NCI-H1105 (cell line): ENCODE measurements around the gene CALY.
"Not testable (repeated sequence)": the region's sequence is repeated elsewhere in the genome, so short reads cannot be mapped to it uniquely, and the experiment has no call there.

ENCODE experiments used
- DNase-seq: peaks from one replicate; lab custom pipeline; 2025; lab: John Stamatoyannopoulos, UW

The CALY gene

DNA sequence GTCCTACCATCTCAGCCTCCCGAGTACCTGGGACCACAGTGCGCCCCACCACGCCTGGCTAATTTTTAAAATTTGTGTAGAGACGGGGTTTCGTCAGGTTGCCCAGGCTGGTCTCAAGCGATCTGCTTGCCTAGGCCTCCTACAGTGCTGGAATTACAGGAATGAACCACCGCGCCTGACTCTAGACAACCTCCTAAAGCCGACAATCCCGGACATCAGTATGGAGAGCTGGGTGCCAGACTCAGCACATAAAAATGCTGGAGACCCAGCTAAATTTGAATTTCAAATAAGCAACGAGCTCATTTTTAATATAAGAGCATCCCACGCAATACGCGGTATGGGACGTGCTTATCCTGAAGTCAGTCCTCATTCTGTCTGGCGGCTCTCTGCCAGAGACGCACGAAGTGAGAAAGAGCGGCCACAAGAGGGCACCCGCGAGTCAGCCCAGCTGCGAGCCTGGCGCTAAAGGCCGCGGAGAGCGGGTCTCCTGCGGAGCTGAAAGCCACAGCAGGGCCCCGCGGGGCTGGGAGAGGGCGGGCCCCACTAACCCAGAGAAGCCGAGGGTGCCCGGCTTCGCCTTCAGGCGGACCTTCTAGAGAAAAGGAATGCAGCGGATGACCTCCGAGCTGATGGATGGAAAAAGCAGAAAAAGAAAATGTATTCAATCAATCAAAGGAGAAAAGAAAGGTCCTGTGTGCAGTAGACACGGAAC, 7.0 kb downstream of the CALY start:
- peak; percentile 39 for DNase-seq

GRCh38 chr10:133328358-133329343, 8.0 kb downstream of the CALY start:
- no peak for DNase-seq

- DNase-seq = no peak
Observed at GRCh38 chr10:133327651-133328357, 8.9 kb downstream of the CALY start.

GRCh38 chr10:133326745-133327650, 9.7 kb downstream of the CALY start:
- no peak for DNase-seq

- no peak for DNase-seq
Observed at GRCh38 chr10:133326223-133326551, 10.5 kb downstream of the CALY start.

GRCh38 chr10:133325440-133326222, 11.1 kb downstream of the CALY start:
- no peak for DNase-seq

DNA sequence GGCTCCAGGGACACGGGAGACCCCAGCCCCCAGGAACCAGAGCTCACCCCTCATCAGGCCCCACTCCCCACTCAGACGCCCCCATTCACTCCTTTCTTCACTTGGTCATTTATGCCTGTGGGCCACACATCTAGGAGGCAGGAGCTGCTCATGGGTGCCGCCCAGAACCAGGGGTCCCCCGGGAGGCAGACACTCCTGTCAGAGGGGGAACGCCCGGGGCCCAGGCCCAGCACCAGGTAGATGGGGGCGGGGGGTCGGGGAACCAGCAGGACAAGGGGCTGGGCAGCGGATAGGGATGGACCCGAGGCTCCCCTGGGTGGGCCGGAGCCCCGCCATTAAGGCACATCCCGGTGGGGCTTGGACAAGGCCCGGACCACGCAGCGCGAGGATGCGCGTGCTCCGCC, 11.8 kb downstream of the CALY start:
- DNase-seq = no peak

DNA sequence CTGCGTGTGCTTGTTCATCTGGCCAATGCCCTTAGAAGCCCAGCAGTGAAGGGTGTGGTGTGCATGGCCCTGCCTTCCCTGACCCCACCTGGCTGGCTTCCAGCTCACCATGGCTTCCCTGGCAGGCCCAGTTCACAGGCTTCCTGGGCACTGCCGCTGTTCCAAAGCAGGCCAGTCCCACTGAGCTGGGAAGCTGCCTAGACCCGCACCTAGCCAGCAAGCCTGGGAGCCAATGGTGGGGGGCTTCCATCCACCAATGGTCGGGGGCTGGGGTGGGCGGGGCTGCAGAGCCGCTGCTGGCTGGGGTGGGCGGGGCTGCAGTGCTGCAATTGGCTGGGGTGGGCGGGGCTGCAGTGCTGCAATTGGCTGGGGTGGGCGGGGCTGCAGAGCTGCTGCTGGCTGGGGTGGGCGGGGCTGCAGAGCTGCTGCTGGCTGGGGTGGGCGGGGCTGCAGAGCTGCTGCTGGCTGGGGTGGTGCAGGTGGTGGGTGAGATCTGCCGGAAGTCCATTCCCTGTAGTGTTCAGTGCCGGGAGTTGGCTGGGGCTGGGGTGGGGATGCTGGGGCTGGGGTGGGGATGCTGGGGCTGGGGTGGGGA, 12.4 kb downstream of the CALY start:
- DNase-seq = peak; percentile 65

DNA sequence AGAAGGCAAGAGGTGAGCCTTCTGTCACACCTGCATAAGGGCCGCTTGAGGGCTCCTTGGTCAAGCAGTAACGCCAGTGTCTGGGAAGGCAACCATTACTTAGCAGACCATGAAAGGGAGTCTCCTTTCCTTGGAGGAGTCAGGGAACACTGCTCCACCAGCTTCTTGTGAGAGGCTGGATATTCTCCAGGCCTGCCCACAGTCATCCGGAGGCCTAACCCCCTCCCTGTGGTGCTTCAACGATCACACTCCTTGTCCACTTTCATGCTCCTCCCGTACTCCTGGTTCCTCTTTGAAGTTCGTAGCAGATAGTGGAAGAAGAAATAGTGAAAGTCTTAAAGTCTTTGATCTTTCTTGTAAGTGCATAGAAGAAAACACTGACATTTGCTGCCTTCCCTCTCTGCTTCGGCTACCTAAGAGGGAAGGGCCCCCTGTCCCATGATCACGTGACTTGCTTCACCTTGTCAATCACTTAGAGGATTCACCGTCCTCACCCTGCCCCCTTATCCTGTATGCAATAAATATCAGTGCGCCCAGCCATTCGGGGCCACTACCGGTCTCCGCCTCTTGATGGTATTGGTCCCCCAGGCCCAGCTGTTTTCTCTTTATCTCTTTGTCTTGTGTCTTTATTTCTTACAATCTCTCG, 14.5 kb downstream of the CALY start:
- not testable (repeated sequence) for DNase-seq

DNA sequence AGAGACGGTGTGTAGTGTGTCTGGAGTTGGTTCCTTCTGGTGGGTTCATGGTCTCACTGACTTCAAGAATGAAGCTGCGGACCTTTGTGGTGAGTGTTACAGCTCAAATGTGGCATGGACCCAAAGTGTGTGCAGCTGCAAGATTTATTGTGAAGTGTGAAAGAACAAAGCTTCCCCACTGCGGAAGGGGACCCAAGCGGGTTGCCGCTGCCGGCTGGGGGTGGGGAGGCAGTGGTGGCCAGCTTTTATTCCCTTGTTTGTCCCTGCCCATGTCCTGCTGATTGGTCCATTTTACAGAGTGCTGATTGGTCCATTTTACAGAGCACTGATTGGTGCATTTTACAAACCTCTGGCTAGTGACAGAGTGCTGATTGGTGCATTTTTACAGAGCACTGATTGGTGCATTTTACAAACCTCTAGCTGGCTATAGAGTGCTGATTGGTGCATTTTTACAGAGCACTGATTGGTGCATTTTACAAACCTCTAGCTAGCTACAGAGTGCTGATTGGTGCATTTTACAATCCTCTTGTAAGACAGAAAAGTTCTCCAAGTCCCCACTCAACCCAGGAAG, 15.8 kb downstream of the CALY start:
- DNase-seq = not testable (repeated sequence)

DNA sequence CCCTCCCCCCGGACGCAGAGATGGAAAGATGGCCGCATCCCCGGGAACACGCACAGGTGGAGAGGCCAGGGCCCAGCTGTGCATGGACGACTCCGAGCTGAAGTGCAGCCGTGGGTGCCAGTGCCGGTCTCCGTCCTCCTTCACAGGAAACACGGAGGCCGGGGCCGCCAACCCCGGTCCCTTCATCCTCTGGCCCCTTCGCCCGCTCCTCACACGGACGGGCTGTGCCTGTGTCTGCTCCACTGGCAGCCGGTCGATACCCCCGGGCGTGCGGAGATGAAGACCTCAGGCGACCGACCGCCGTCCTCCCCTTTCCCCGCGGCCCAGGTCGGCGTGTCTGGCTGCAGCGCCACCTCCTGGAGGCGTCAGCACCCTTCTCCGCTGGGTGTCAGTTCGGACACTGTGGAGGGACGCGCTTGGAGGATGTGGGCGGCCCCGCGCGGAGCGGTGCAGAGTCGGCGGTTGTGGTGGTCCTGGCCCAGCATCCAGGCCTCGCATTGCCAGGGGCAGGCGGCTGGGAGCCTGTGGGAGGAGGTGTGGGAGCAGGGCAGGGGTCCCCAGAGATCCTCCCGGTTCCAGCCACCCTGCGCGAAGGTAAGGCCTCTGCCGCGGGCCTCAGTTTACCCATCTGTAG, 18.1 kb downstream of the CALY start:
- peak; percentile 52 for DNase-seq

- no peak for DNase-seq
Observed at GRCh38 chr10:133316732-133317131, 20.0 kb downstream of the CALY start.

DNA sequence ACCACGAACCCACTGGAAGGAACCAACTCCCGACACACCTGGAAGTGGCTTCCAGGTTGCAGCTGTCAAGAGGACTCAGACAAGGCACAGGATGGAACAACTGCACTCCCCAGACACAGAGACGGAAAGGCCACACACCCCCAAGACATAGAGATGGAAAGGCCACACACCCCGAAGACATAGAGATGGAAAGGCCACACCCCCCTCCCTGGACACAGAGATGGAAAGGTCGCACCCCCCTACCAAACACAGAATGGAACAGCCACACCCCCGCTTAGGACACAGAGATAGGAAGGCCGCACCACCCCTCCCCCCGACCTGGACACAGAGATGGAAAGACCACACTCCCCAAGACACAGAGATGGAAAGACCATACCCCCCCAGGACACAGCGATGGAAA, 20.4 kb downstream of the CALY start:
- no peak for DNase-seq

DNA sequence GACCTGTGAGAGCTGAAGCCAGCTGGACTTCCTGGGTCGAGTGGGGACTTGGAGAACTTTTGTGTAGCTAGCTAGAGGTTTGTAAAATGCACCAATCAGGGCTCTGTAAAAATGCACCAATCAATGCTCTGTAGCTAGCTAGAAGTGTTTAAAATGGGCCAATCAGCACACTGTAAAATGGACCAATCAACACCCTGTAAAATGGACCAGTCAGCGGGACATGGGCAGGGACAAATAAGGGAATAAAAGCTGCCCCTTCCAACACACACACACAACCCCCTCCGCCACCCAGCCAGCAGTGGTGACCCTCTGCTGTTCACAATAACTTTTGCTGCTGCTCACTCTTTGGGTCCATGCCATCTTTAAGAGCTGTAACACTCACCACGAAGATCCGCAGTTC, 20.8 kb downstream of the CALY start:
- DNase-seq = no peak

DNA sequence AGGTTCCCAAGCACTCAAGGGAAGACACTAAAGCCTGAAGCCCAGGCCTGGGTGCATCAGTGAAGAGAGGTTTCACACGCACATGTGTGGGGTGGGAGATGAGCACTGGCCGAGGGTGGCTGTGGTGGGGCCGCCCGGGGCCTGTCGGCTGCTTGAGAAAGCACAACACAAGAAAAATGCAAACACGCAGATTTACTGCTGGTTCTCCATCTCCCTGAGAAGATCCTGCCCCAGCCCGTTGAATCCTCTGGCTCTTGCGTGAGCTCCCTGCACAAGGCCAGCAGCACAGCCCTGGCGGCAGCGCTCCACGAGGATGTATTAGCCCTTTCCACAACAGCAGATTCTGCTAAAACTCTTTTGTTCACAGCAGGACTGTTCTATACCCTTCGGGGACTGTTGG, 21.8 kb downstream of the CALY start:
- DNase-seq = no peak

DNA sequence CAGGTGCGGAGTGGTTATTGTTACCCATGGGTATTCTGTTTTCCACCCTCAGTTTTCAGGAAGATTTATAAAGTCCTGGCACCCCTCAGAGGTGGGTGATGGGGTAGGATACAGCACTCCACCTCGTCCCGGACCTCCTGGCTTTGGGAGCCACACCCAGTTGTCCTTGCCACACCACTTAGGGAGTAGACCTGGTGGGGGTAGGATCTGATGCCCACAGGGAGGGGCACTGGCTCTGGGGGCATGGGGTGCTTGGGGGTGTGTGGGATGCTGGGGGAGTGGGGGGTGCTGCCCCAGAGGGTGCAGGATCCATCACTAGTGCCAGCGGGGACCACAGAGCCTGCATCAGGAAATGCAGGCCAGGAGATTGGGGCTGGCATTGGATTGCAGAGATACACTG, 23.5 kb downstream of the CALY start:
- no peak for DNase-seq

DNA sequence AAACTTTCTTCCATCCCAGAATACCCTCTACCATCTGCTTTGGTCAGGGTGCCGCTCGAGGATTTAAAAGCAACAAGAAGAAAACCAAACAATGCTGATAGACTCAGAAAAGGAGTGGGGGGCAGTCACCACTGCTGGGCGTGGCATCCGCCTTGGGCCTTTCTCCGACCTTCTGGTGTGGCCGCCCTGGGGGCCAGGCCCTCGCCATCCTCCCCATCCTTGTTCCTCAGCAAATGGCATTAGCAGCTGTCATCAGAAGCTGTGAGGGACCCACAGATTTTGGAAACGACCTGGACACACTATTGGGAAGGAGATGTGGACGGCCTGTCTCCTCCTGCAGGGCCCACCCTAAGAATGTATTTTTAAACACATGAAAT, 23.9 kb downstream of the CALY start:
- DNase-seq = no peak

DNA sequence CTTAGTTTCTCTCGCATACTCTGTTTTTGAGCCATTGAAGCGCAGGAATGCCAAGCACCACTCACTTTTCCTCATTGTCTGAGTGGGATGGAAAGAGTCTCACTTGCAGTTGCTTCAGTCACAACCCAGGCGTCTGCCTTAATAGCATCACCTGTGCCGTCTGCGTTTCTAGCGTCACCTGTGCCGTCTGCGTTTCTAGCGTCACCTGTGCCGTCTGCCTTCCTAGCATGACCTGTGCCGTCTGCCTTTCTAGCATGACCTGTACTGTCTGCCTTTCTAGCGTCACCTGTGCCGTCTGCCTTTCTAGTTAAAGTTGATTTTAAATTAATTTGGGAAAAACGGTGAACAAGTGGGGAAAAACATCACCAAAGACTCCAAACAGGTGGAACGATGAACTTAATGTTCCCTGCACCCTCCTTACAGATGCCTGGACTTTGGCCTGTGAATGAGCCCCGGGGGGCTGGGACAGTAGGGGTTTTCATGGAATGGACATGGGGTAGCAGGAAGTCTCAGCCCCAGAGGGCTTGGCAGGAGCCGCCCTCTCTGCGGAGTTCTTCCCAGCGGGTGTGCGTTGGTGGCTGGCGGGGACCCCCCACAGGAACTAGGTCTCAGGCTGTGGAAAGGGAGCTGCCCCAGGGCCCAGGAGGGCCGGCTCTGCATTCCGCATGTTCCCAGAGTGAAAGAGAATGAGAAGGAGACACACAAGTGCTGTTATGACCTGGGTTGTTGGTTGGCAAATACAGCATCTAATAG, 24.5 kb downstream of the CALY start:
- DNase-seq = no peak
